ENCODE results near the gene UROS.

UROS gene

GRCh38 chr10:125757742-125758141 is 65.3 kb downstream of the UROS start:
- no peak for DNase-seq

GRCh38 chr10:125756853-125757487 is 66.1 kb downstream of the UROS start:
- DNase-seq = no peak

GRCh38 chr10:125756196-125756595 is 66.9 kb downstream of the UROS start:
- no peak for DNase-seq

GRCh38 chr10:125747417-125747816 is 75.6 kb downstream of the UROS start:
- no peak for DNase-seq

- no peak for DNase-seq
These were observed 78.1 kb downstream of the UROS start for GRCh38 chr10:125744909-125745308.

GRCh38 chr10:125742465-125742864 is 80.6 kb downstream of the UROS start:
- no peak for DNase-seq

- DNase-seq = no peak
These were observed 82.9 kb downstream of the UROS start for GRCh38 chr10:125739994-125740679.
